ENCODE data around the gene SEMA3D.

Gene SEMA3D

DNA sequence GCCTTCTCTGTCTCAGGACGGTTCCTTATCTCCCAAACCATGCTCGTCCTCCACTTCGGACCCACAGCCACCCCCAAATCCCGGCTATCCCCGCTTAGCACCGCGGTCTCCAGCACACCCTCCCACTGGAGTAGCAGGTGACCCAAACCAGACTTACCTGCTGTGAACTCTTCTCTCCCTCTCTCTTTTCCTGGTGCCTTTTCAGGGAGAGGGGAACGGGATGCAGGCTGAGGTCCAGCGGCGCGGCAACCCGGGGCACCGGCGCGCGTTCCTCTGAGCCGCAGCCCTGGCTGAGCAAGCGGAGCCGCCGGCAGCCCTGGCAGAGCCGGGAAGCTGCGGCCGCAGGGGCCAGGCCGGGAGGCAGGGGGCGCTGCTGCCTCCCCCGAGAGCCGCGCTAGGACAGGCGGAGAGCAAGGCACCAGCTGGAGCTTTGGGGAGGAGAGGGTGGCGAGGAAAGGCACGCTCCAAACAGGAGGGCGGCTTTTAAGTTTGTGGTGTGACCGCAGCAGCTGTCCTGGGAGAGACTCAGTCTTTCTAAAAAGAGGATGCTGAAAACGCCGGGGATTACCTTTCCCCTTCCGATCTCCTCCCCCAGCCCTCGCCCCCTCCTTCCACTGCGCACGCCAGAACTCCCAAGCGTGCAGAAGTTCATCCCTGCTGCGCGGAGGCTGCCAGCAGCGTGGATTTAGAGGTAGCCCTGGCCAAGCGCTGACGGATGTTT, at the start of gene SEMA3D:
Gene SEMA3D (minus strand): TSS at position 536 of the 721 bp plus-strand sequence. CDS start 65,165 bp downstream, outside the sequence.
- no peaks in the 10 kb centered on the region for H3K36me3 ChIP-seq (ENCODE audit: control insufficient read depth, insufficient read depth, low read length)
- peak within 1 kb of the TSS; percentile 70 for H3K9ac ChIP-seq (ENCODE audit: low read depth, low read length)

DNA sequence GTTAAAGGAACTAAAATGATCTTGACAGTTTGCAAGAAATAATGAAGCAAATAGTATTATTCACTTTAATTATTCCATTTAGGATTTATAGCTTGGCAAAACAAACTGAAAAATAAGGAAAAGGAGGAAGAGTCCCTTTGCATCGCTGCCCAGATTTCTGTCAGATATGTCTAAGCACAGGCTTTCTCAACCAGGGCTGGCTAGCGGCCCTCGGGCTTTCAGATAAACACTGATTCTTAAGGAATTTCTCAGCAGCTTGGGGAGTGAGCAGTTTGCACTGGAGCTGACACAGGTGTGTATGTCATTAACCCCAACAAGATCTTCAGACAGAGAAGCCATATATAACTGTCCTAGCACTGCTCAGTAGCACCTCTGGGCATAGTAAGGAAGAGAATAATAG, 47.9 kb upstream of the SEMA3D start:
- no peaks in the 10 kb centered on the region for H3K27me3 ChIP-seq (ENCODE audit: control insufficient read depth, insufficient read depth, low read length)
- H3K9ac ChIP-seq (ENCODE audit: low read depth, low read length) = no peak overlapping the region
- no peak overlapping the region for H3K4me3 ChIP-seq (ENCODE audit: low read depth, low read length)
- H3K9me3 ChIP-seq (ENCODE audit: control insufficient read depth, insufficient read depth, low read length) = no peaks in the 10 kb centered on the region
- no peaks in the 10 kb centered on the region for H3K36me3 ChIP-seq (ENCODE audit: control insufficient read depth, insufficient read depth, low read length)
- no peaks in the 10 kb centered on the region for H3K4me1 ChIP-seq (ENCODE audit: control insufficient read depth, insufficient read depth, low read length)

More for the DNA sequence above, at the start of gene SEMA3D:
- Histone ChIP-seq H3K4me3 (ENCODE audit: low read depth, low read length) (peak within 1 kb of the TSS; percentile 95), H3K4me1 (ENCODE audit: control insufficient read depth, insufficient read depth, low read length) (peaks cover 5% of the 10 kb centered on the region), H3K9me3 (ENCODE audit: control insufficient read depth, insufficient read depth, low read length) (no peaks in the 10 kb centered on the region), H3K27me3 (ENCODE audit: control insufficient read depth, insufficient read depth, low read length) (peaks cover 50% of the 10 kb centered on the region)

DNA sequence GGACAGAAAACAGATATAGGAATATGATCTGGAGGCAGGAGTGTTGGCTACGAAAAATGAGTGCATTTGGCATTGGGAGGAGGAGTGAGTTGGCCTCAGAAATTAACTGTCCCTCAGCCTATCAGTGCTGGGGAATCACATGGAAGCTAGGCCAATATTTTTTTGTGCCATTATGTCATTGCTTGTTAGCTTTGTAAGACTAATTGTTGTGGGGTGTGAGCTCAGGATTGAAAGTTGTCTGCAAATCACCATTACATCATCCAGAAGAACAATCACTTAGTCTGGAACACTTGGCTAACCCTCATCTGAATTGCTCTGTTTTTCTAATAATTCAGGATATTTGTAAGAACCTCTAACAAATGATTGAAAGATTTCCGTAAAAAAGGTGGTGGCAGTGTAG, 45.2 kb upstream of the SEMA3D start:
- no peaks in the 10 kb centered on the region for H3K9me3 ChIP-seq (ENCODE audit: control insufficient read depth, insufficient read depth, low read length)
- H3K36me3 ChIP-seq (ENCODE audit: control insufficient read depth, insufficient read depth, low read length) = no peaks in the 10 kb centered on the region
- H3K4me1 ChIP-seq (ENCODE audit: control insufficient read depth, insufficient read depth, low read length) = no peaks in the 10 kb centered on the region

DNA sequence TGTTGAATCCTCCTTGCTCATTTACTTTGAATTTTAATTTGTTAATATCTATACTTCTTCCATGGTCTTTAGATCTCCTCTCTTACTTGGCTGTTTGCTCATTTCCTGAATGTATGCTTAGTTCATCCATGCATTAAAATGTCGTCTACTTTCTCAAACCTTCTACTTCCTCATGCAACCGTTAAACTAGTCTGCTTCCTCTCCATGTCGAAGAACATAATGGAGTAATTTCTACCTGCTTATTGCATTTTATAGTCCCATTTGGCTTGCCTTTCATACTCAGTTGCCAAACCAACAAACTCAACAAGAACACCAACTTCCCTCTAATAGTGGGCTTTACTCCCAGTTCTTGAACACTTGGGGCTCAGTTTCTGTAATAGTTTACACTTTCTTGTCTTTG, 43.8 kb upstream of the SEMA3D start:
- no peak overlapping the region for H3K9ac ChIP-seq (ENCODE audit: low read depth, low read length)
- H3K9me3 ChIP-seq (ENCODE audit: control insufficient read depth, insufficient read depth, low read length) = no peaks in the 10 kb centered on the region
- no peaks in the 10 kb centered on the region for H3K4me1 ChIP-seq (ENCODE audit: control insufficient read depth, insufficient read depth, low read length)
- H3K4me3 ChIP-seq (ENCODE audit: low read depth, low read length) = no peak overlapping the region
- no peaks in the 10 kb centered on the region for H3K36me3 ChIP-seq (ENCODE audit: control insufficient read depth, insufficient read depth, low read length)
- H3K27me3 ChIP-seq (ENCODE audit: control insufficient read depth, insufficient read depth, low read length) = no peaks in the 10 kb centered on the region

More for the DNA sequence above, 45.2 kb upstream of the SEMA3D start:
- no peaks in the 10 kb centered on the region for H3K27me3 ChIP-seq (ENCODE audit: control insufficient read depth, insufficient read depth, low read length)
- H3K9ac ChIP-seq (ENCODE audit: low read depth, low read length) = no peak overlapping the region
- no peak overlapping the region for H3K4me3 ChIP-seq (ENCODE audit: low read depth, low read length)

DNA sequence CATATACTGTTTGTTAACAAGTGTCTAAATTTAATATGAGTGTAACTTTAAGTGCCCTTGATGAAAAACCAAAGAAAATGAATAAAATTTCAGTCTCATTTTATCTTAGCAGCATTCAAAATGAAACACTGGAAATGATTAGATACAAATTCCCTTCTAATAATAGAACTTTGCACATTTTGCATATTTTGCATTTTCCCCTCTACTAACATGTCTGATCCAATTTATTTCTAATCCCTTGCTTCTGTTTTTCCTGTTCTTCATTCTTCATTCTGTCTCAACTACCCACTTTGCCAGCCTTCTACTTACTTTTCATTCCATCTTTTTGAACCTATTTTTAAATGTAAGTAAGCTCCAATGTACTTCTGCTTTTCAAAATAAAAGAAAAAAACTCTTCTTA, 42.7 kb upstream of the SEMA3D start:
- no peaks in the 10 kb centered on the region for H3K4me1 ChIP-seq (ENCODE audit: control insufficient read depth, insufficient read depth, low read length)
- H3K27me3 ChIP-seq (ENCODE audit: control insufficient read depth, insufficient read depth, low read length) = no peaks in the 10 kb centered on the region
- no peaks in the 10 kb centered on the region for H3K9me3 ChIP-seq (ENCODE audit: control insufficient read depth, insufficient read depth, low read length)
- no peak overlapping the region for H3K4me3 ChIP-seq (ENCODE audit: low read depth, low read length)
- H3K36me3 ChIP-seq (ENCODE audit: control insufficient read depth, insufficient read depth, low read length) = no peaks in the 10 kb centered on the region
- H3K9ac ChIP-seq (ENCODE audit: low read depth, low read length) = no peak overlapping the region

DNA sequence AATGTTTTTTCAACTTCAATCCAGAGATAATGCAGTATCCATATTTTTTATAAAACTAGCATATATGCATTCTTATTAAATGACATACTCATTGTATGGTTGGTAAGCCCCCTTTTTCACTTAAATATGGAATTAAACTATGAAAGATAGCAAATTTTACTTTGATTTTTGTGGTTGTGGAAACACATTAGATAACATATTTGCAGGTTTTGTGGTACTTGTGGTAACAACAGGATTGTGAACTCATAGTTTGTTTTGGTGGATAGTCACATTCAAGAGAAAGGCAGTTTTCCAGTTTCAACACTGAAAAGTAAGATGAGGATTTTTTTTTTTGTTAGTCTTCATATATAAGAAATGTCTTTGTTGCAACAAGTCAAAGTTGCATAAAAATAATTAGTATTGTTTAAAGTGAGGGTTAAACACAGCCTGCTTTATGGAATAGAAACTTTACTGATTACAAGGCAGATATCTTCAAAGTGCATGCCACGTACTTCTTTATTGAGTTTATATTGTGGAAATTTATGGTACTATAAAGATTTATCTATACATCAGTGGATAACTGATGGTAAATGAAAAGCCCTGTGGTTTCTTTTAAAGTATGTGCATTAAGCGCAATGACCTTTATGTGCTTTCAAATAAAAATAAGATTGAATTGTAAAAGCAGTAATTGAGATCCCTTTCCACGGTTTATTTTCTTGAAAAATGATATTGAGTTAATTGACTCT, 39.7 kb upstream of the SEMA3D start:
- no peaks in the 10 kb centered on the region for H3K36me3 ChIP-seq (ENCODE audit: control insufficient read depth, insufficient read depth, low read length)
- no peaks in the 10 kb centered on the region for H3K4me1 ChIP-seq (ENCODE audit: control insufficient read depth, insufficient read depth, low read length)

DNA sequence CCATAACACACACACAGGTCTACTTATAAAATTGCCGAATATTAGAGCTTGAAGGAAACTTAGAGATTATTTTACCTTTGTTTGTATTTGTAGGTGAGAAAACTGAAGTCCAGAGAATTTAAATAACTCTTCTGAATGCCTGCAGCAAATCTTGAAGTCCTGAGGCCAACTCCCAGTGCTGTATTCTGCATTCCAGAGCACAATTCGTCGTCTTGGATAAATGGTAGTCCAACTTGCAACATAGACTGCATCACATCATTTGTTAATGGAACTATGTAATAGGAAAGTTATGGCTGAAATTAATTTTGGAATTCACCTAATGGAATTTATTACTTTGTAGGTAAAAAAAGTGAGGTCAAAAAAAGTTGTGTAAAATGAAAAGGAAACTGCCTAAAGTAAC, 37.3 kb upstream of the SEMA3D start:
- Histone ChIP-seq H3K4me1 (ENCODE audit: control insufficient read depth, insufficient read depth, low read length) (no peaks in the 10 kb centered on the region), H3K27me3 (ENCODE audit: control insufficient read depth, insufficient read depth, low read length) (no peaks in the 10 kb centered on the region), H3K4me3 (ENCODE audit: low read depth, low read length) (no peak overlapping the region), H3K36me3 (ENCODE audit: control insufficient read depth, insufficient read depth, low read length) (no peaks in the 10 kb centered on the region), H3K9ac (ENCODE audit: low read depth, low read length) (no peak overlapping the region), H3K9me3 (ENCODE audit: control insufficient read depth, insufficient read depth, low read length) (no peaks in the 10 kb centered on the region)

More for the DNA sequence above, 39.7 kb upstream of the SEMA3D start:
- H3K4me3 ChIP-seq (ENCODE audit: low read depth, low read length) = no peak overlapping the region
- no peaks in the 10 kb centered on the region for H3K9me3 ChIP-seq (ENCODE audit: control insufficient read depth, insufficient read depth, low read length)
- no peaks in the 10 kb centered on the region for H3K27me3 ChIP-seq (ENCODE audit: control insufficient read depth, insufficient read depth, low read length)
- no peak overlapping the region for H3K9ac ChIP-seq (ENCODE audit: low read depth, low read length)

DNA sequence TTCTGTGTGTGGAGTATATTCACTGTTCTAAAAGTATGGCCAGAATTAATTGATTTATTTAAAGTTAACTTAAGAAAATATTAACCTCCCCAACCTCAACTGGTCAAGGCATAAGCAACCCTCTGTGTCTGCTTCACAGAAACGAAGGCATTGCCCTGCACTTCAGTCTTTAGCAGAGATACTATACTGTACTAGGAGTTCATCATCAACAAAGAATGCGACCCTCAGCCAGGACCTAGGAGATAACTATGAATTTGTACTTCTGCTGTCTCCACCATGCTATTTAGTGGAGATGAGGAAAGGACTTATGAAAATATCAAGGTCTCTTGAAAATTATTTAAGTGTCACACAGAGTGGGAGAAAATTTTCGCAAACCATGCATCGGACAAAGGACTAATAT, 35.7 kb upstream of the SEMA3D start:
- Histone ChIP-seq H3K9ac (ENCODE audit: low read depth, low read length) (no peak overlapping the region), H3K9me3 (ENCODE audit: control insufficient read depth, insufficient read depth, low read length) (no peaks in the 10 kb centered on the region), H3K4me1 (ENCODE audit: control insufficient read depth, insufficient read depth, low read length) (no peaks in the 10 kb centered on the region), H3K4me3 (ENCODE audit: low read depth, low read length) (no peak overlapping the region), H3K36me3 (ENCODE audit: control insufficient read depth, insufficient read depth, low read length) (no peaks in the 10 kb centered on the region), H3K27me3 (ENCODE audit: control insufficient read depth, insufficient read depth, low read length) (no peaks in the 10 kb centered on the region)

DNA sequence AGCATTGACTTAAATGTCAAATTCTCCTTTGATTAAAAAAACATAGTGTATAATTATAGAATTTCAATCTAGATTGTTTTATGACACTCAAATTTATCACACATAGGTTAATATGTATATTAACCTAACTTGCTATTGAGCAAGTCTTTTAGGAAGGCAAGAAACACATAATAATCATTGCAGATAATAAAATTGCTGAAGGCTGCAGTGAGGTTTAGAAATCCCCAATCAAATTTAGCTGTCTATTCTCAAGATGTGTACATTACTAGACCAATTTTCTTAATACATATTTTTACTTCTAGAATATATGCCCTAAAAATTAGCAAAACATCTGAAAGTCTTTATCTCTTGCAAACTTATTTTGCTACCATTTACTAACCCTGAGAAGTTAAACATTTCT, 34.9 kb upstream of the SEMA3D start:
- H3K9ac ChIP-seq (ENCODE audit: low read depth, low read length) = no peak overlapping the region
- H3K36me3 ChIP-seq (ENCODE audit: control insufficient read depth, insufficient read depth, low read length) = no peaks in the 10 kb centered on the region
- no peaks in the 10 kb centered on the region for H3K9me3 ChIP-seq (ENCODE audit: control insufficient read depth, insufficient read depth, low read length)
- H3K4me1 ChIP-seq (ENCODE audit: control insufficient read depth, insufficient read depth, low read length) = no peaks in the 10 kb centered on the region
- no peaks in the 10 kb centered on the region for H3K27me3 ChIP-seq (ENCODE audit: control insufficient read depth, insufficient read depth, low read length)
- H3K4me3 ChIP-seq (ENCODE audit: low read depth, low read length) = no peak overlapping the region

DNA sequence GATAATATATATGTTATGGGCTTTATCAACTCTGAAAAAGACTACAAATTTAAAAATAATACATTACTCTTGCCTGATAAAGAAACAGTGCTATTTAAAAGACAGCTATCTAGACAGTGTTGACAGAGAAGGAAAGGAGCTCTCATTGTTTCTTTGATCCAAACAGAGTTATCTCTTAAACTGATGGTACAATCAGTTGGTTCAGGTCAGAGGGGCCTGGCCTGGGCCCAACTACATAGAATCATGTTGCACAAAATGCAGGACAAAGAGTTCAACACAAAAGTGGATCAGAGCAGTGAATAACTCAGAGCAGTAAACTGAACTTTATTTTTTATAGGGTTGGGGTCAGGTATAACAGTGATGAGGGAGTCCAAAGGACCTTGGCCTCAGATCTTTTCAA, 33.8 kb upstream of the SEMA3D start:
- Histone ChIP-seq H3K4me1 (ENCODE audit: control insufficient read depth, insufficient read depth, low read length) (no peaks in the 10 kb centered on the region), H3K27me3 (ENCODE audit: control insufficient read depth, insufficient read depth, low read length) (no peaks in the 10 kb centered on the region), H3K36me3 (ENCODE audit: control insufficient read depth, insufficient read depth, low read length) (no peaks in the 10 kb centered on the region), H3K4me3 (ENCODE audit: low read depth, low read length) (no peak overlapping the region), H3K9me3 (ENCODE audit: control insufficient read depth, insufficient read depth, low read length) (no peaks in the 10 kb centered on the region), H3K9ac (ENCODE audit: low read depth, low read length) (no peak overlapping the region)

DNA sequence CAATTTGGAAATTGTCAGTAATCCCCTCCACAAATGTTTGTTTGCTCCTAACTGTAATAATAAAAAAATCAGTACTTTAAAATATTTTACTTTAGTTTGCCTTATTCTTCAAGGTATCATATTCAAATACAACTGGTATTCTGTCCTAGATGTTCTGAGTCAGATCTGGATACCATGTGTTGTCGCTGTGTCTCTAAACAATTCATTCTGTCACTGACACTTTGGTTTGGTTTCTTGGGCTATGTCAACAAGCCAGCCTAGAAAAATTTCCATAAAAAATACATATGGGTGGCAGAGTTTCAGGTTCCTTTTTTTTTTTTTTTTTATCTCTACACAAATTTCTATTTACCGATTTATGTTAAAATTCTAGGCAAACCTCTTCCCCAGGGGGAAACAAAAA, 33.2 kb upstream of the SEMA3D start:
- Histone ChIP-seq H3K4me3 (ENCODE audit: low read depth, low read length) (no peak overlapping the region), H3K4me1 (ENCODE audit: control insufficient read depth, insufficient read depth, low read length) (no peaks in the 10 kb centered on the region), H3K9ac (ENCODE audit: low read depth, low read length) (no peak overlapping the region), H3K27me3 (ENCODE audit: control insufficient read depth, insufficient read depth, low read length) (no peaks in the 10 kb centered on the region), H3K9me3 (ENCODE audit: control insufficient read depth, insufficient read depth, low read length) (no peaks in the 10 kb centered on the region), H3K36me3 (ENCODE audit: control insufficient read depth, insufficient read depth, low read length) (no peaks in the 10 kb centered on the region)

DNA sequence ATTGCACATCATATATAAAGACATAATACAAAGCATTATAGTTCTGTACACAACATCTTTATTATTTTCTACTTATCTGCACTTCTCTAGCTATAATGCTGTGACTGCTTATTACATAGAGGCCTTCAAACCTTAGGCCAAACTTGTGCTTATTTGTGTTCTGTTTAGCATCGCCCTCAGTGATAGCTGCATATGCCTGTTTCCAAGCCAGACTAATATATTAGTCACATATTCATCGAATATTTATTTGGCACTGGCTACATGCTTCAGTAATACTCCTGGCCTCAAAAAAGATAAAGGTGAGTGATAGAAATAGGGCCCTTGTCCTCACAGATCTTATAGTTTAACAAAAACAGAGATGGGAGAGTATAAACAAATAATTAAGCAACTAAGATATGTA, 30.2 kb upstream of the SEMA3D start:
- Histone ChIP-seq H3K4me3 (ENCODE audit: low read depth, low read length) (no peak overlapping the region), H3K36me3 (ENCODE audit: control insufficient read depth, insufficient read depth, low read length) (no peaks in the 10 kb centered on the region), H3K27me3 (ENCODE audit: control insufficient read depth, insufficient read depth, low read length) (no peaks in the 10 kb centered on the region), H3K4me1 (ENCODE audit: control insufficient read depth, insufficient read depth, low read length) (no peaks in the 10 kb centered on the region), H3K9me3 (ENCODE audit: control insufficient read depth, insufficient read depth, low read length) (no peaks in the 10 kb centered on the region), H3K9ac (ENCODE audit: low read depth, low read length) (no peak overlapping the region)

All from iPS-15b (cell line).